Right lobe of liver (tissue), 4 donors: ENCODE results near the gene WDR5.

ENCODE experiments used
- CTCF ChIP-seq, 4 donors: fragments of 200-600 bp in 3 of 4; fragments of 450-650 bp in 1 of 4; IDR thresholded peaks; one replicate each; pipeline versions ENCODE4 v1.5.1 to v1.8.0; 2016 to 2022; ENCODE audit warnings: antibody characterized with exemption in 4 of 4, mild to moderate bottlenecking in 2 of 4
- POLR2A ChIP-seq: fragments of 450-650 bp; IDR thresholded peaks from one replicate; pipeline ENCODE4 v1.6.1; 2017; ENCODE audit warnings: antibody characterized with exemption, mild to moderate bottlenecking
- donor health status: DM: no; HTN: no; CAD: no.
- donor health status: DM: no; HTN: no; CAD: no.
- donor health status: DM: no; HTN: yes; CAD: no.

GRCh38 chr9:134156564-134157377 is 20.9 kb downstream of the WDR5 start:
- TF ChIP-seq CTCF (IDR thresholded peaks at IDR 0.05) (no peak), POLR2A (no peak)
